ENCODE data around the gene C1QTNF6. TPM values are rescaled to one million over a fixed set of nuclear protein-coding genes. Genes with fewer than 3 reads are reported as not detected.

Gene C1QTNF6
- total RNA-seq, 1 experiment from 2014 or later: 25.0 TPM

- DNase-seq (ENCODE audit: low read depth, low spot score) (no peak), ATAC-seq (no peak)
- intact Hi-C loops (cut with micrococcal nuclease; ENCODE audit: unreplicated experiment): no loop called here
- H3K27me3 ChIP-seq (ENCODE audit: control insufficient read depth, insufficient read depth, low read length): no peaks in the 10 kb centered on the region
- no peaks in the 10 kb centered on the region for H3K9me3 ChIP-seq (ENCODE audit: control insufficient read depth, insufficient read depth, low read depth, low read length)
- no TSS peak for BruUV-seq (replicated peaks)
- H3K36me3 ChIP-seq (ENCODE audit: control insufficient read depth, insufficient read depth, low read length): no peaks in the 10 kb centered on the region
- H3K4me1 ChIP-seq (ENCODE audit: control insufficient read depth, insufficient read depth, low read length): peaks cover 3% of the 10 kb centered on the region
- ChIA-PET CTCF (no interaction called here), POLR2A (no interaction called here)
- H3K4me3 ChIP-seq (ENCODE audit: low read depth in 2 of 2, low read length in 2 of 2): no peak overlapping the region
- in situ Hi-C loops (cut with HindIII; ENCODE audit: low pct_unique_long_range_greater_than_20kb, low sequenced_read_pairs): no loop called here
- TF ChIP-seq CTCF (IDR thresholded peaks at IDR 0.05): no peak
- no peak for TF ChIP-seq REST (IDR thresholded peaks at IDR 0.05; ENCODE audit: insufficient read depth in 1 of 2, low read depth in 2 of 2, low read length in 1 of 2)
- TF ChIP-seq POLR2AphosphoS5 (IDR thresholded peaks at IDR 0.05; ENCODE audit: low read depth, low read length): no peak
- TF ChIP-seq TCF7L2 (IDR thresholded peaks at IDR 0.05; ENCODE audit: low read depth, low read length): no peak
- TF ChIP-seq SIN3A (IDR thresholded peaks at IDR 0.05; ENCODE audit: borderline replicate concordance, insufficient read depth, low read depth, low read length): no peak
- no peak overlapping the region for H3K27ac ChIP-seq (ENCODE audit: low read length)
Measured at GRCh38 chr22:37145180-37146050, 42.6 kb downstream of the C1QTNF6 start.

- Histone ChIP-seq H3K4me1 (ENCODE audit: control insufficient read depth, insufficient read depth, low read length) (no peaks in the 10 kb centered on the region; the same call in 1 of the 2 replicates), H3K36me3 (ENCODE audit: control insufficient read depth, insufficient read depth, low read length) (no peaks in the 10 kb centered on the region), H3K9me3 (ENCODE audit: control insufficient read depth, insufficient read depth, low read depth, low read length) (no peaks in the 10 kb centered on the region), H3K4me3 (ENCODE audit: low read depth in 2 of 2, low read length in 2 of 2) (no peak overlapping the region), H3K27ac (ENCODE audit: low read length) (no peak overlapping the region), H3K27me3 (ENCODE audit: control insufficient read depth, insufficient read depth, low read length) (no peaks in the 10 kb centered on the region)
- BruUV-seq (replicated peaks): no TSS peak
- no peak for DNase-seq (ENCODE audit: low read depth, low spot score)
- TF ChIP-seq REST (IDR thresholded peaks at IDR 0.05; ENCODE audit: insufficient read depth in 1 of 2, low read depth in 2 of 2, low read length in 1 of 2): no peak
- TF ChIP-seq POLR2AphosphoS5 (IDR thresholded peaks at IDR 0.05; ENCODE audit: low read depth, low read length): no peak
- TF ChIP-seq CTCF (IDR thresholded peaks at IDR 0.05): no peak
- TF ChIP-seq TCF7L2 (IDR thresholded peaks at IDR 0.05; ENCODE audit: low read depth, low read length): no peak
- no peak for TF ChIP-seq SIN3A (IDR thresholded peaks at IDR 0.05; ENCODE audit: borderline replicate concordance, insufficient read depth, low read depth, low read length)
- in situ Hi-C loops (cut with HindIII; ENCODE audit: low pct_unique_long_range_greater_than_20kb, low sequenced_read_pairs) (no loop called here), intact Hi-C loops (cut with micrococcal nuclease; ENCODE audit: unreplicated experiment) (no loop called here)
- no peak for ATAC-seq
- ChIA-PET POLR2A (no interaction called here), CTCF (no interaction called here)
Measured at GRCh38 chr22:37144180-37144554, 43.9 kb downstream of the C1QTNF6 start.

Measured in Panc1 (cell line).